Measurements from ENCODE around the gene GLIPR1. TPM values are rescaled to one million over a fixed set of nuclear protein-coding genes. Genes with fewer than 3 reads are reported as not detected.

Gene GLIPR1
- total RNA-seq, 1 donor from 2014 or later = 38.9 TPM

DNA sequence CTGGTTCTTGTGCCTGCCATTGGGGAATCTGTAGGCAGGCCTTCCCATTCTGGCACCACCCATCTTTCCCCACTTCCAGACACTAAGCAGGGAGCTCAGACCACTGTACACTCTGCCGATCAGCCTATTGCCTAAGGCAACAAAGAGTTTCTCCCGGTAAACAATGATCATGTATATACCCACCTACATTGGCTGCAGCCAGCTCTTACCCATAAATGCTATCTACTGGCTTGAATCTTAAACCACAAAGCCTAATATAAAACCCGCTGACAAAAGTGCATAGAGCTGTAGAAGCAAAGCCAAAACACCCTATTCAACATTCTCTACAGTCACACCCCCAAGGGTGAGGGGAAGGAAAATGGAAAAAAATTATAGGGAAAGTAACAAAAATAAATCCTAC is 20.8 kb upstream of the GLIPR1 start:
- H3K9me3 Mint-ChIP-seq (ENCODE audit: unreplicated experiment) = peaks cover 19% of the 10 kb centered on the region
- H3K36me3 Mint-ChIP-seq (ENCODE audit: unreplicated experiment) = peaks cover 2% of the 10 kb centered on the region
- no peak overlapping the region for H3K27ac Mint-ChIP-seq (ENCODE audit: unreplicated experiment)
- no peak for DNase-seq (ENCODE audit: extremely low spot score, unreplicated experiment)
- H3K4me3 Mint-ChIP-seq (ENCODE audit: unreplicated experiment) = no peak overlapping the region
- no peaks in the 10 kb centered on the region for H3K4me1 Mint-ChIP-seq (ENCODE audit: unreplicated experiment)
- H3K27me3 Mint-ChIP-seq (ENCODE audit: unreplicated experiment) = no peaks in the 10 kb centered on the region
- TF ChIP-seq, protein P1, sequence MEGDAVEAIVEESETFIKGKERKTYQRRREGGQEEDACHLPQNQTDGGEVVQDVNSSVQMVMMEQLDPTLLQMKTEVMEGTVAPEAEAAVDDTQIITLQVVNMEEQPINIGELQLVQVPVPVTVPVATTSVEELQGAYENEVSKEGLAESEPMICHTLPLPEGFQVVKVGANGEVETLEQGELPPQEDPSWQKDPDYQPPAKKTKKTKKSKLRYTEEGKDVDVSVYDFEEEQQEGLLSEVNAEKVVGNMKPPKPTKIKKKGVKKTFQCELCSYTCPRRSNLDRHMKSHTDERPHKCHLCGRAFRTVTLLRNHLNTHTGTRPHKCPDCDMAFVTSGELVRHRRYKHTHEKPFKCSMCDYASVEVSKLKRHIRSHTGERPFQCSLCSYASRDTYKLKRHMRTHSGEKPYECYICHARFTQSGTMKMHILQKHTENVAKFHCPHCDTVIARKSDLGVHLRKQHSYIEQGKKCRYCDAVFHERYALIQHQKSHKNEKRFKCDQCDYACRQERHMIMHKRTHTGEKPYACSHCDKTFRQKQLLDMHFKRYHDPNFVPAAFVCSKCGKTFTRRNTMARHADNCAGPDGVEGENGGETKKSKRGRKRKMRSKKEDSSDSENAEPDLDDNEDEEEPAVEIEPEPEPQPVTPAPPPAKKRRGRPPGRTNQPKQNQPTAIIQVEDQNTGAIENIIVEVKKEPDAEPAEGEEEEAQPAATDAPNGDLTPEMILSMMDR (IDR thresholded peaks at IDR 0.05) = no peak

DNA sequence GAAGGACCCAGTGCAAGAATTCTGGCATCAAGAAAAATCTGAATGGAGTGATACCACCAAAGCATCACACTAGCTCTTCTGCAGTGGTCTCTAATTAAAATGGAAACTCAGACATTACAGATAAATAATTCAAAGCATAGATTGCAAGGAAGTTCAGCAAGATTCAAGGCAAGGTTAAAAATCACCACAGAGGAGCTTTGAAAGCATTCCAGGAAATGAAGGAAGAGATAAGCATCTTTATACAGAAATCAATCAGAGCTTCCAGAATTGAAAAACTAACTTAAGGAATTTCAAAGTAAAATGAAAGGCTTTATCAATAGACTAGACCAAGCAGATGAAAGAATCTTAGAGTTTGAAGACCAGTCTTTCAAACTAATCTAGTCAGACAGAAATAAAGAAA is 20.4 kb upstream of the GLIPR1 start:
- Mint-ChIP-seq H3K27me3 (ENCODE audit: unreplicated experiment) (no peaks in the 10 kb centered on the region), H3K36me3 (ENCODE audit: unreplicated experiment) (peaks cover 2% of the 10 kb centered on the region), H3K4me3 (ENCODE audit: unreplicated experiment) (no peak overlapping the region), H3K9me3 (ENCODE audit: unreplicated experiment) (peaks cover 19% of the 10 kb centered on the region), H3K27ac (ENCODE audit: unreplicated experiment) (no peak overlapping the region), H3K4me1 (ENCODE audit: unreplicated experiment) (no peaks in the 10 kb centered on the region)
- TF ChIP-seq, protein P1 (IDR thresholded peaks at IDR 0.05) = no peak
- no peak for DNase-seq (ENCODE audit: extremely low spot score, unreplicated experiment)

DNA sequence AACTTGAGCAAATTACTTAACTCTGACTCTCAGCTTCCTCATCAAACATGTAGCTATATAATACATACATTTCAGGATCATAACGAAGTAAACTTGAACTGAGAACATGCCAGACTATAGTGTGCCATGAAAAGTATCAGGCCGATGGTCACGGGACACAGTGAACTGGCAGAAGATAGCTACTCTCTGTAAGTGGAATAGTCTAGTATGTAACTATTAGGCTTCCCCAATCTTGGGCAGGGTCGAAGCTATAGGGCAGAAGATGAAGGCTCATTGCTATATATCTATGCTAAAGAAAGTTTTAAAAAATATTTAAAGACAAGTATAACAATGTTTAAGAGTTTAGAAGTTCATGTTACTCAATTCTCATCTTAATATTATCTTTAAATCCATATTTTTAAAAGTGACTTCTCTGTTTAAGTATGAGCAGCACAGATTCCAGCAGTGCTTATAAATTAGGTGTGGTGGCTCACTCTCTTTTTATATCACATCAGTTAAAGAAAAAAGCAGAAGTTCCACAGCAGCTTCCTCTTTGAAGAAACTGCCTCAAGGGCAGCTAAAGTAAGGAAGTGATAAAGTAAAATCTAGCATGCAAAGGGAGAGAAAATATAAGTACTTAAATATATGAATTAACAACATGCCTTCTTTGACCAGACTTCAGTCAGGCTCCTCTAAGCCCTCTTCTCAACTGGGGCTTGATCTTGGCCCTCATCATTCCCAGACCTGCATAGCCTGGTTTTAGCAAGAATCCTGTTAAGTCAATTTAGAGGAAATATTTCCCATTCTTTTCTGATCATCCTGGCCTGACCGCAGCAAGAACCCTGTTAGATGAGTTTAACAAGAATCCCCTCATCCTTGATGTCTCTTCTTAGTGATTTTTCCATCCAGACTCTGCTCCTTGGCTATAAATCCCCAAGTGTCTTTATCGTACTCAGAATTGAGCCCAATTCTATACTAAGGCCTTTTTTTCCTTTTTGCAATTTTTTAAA is 8.4 kb upstream of the GLIPR1 start:
- TF ChIP-seq, protein P1 (IDR thresholded peaks at IDR 0.05) = no peak
- Mint-ChIP-seq H3K27me3 (ENCODE audit: unreplicated experiment) (no peaks in the 10 kb centered on the region), H3K9me3 (ENCODE audit: unreplicated experiment) (no peaks in the 10 kb centered on the region), H3K4me3 (ENCODE audit: unreplicated experiment) (no peak overlapping the region), H3K27ac (ENCODE audit: unreplicated experiment) (no peak overlapping the region), H3K36me3 (ENCODE audit: unreplicated experiment) (no peaks in the 10 kb centered on the region), H3K4me1 (ENCODE audit: unreplicated experiment) (no peaks in the 10 kb centered on the region)
- no peak for DNase-seq (ENCODE audit: extremely low spot score, unreplicated experiment)

DNA sequence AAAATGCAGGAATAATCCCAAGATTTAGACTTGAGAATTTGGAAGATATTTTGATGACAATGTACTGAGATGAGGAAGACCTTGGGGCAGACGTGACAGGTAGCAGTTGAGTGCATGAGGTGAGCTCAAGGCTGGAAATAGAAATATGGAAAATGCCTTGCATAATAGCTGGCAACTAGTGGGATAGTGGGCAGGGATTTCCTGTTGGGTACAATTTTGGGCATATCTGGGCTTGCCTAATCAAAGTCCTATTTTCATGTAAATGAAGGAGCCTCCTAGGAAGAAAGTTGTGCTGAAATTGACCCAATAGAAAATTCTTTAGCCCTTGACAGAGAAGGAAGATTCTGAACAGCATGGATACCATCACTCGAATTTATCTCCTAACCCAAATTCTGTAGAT is 6.4 kb upstream of the GLIPR1 start:
- TF ChIP-seq, protein P1 (IDR thresholded peaks at IDR 0.05) = no peak
- no peaks in the 10 kb centered on the region for H3K4me1 Mint-ChIP-seq (ENCODE audit: unreplicated experiment)

DNA sequence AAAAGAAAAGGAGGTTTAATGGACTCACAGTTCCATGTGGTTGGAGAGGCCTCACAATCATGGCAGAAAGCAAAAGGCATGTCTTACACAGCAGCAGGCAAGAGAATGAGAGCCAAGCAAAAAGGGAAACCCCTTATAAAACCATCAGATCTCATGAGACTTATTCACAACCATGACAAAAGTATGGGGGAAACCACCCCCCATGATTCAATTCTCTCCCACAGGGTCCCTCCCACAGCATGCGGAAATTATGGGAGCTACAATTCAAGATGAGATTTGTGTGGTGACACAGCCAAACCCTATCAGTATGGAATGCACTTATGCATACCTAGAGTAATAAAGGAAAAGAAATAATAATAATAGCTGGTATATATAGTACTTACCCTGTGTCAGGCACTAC is 4.5 kb upstream of the GLIPR1 start:
- H3K27me3 Mint-ChIP-seq (ENCODE audit: unreplicated experiment) = no peaks in the 10 kb centered on the region
- H3K4me1 Mint-ChIP-seq (ENCODE audit: unreplicated experiment) = peaks cover 15% of the 10 kb centered on the region
- no peak overlapping the region for H3K27ac Mint-ChIP-seq (ENCODE audit: unreplicated experiment)
- no peaks in the 10 kb centered on the region for H3K9me3 Mint-ChIP-seq (ENCODE audit: unreplicated experiment)
- TF ChIP-seq, protein P1 (IDR thresholded peaks at IDR 0.05) = no peak
- H3K4me3 Mint-ChIP-seq (ENCODE audit: unreplicated experiment) = no peak overlapping the region
- no peaks in the 10 kb centered on the region for H3K36me3 Mint-ChIP-seq (ENCODE audit: unreplicated experiment)
- DNase-seq (ENCODE audit: extremely low spot score, unreplicated experiment) = no peak

More for the DNA sequence above, 6.4 kb upstream of the GLIPR1 start:
- Mint-ChIP-seq H3K36me3 (ENCODE audit: unreplicated experiment) (no peaks in the 10 kb centered on the region), H3K27ac (ENCODE audit: unreplicated experiment) (no peak overlapping the region), H3K9me3 (ENCODE audit: unreplicated experiment) (no peaks in the 10 kb centered on the region), H3K4me3 (ENCODE audit: unreplicated experiment) (no peak overlapping the region), H3K27me3 (ENCODE audit: unreplicated experiment) (no peaks in the 10 kb centered on the region)
- DNase-seq (ENCODE audit: extremely low spot score, unreplicated experiment) = no peak

Measured in osteocyte (in vitro differentiated cells).